Coronary artery (tissue), 2 donors: ENCODE data around the gene IGFBP6.
"Not testable (repeated sequence)": the region's sequence is repeated elsewhere in the genome, so short reads cannot be mapped to it uniquely, and the experiment has no call there.

ENCODE experiments used
- DNase-seq: peaks from one replicate; pipeline ENCODE4 v3.0.0-alpha.2; 2017; ENCODE audit warnings: low spot score
- H3K27ac ChIP-seq, 2 donors: fragments of 200-600 bp; sonication (generic); one replicate each; pipeline ENCODE4 v1.5.1; 2016 to 2019
- H3K4me3 ChIP-seq: fragments of 200-600 bp; sonication (generic); 2 replicates; pipeline ENCODE4 v1.5.1; 2016; ENCODE audit warnings: mild to moderate bottlenecking, moderate library complexity
- CTCF ChIP-seq: fragments of 200-600 bp; sonication (generic); IDR thresholded peaks from one replicate; pipeline ENCODE4 v1.5.1; 2019; ENCODE audit warnings: antibody characterized with exemption

The IGFBP6 gene

GRCh38 chr12:53107122-53107521 lies 9.7 kb downstream of the IGFBP6 start:
- TF ChIP-seq CTCF: no peak
- no peak for DNase-seq
- no peak overlapping the region for H3K4me3 ChIP-seq
- H3K27ac ChIP-seq: peak overlapping the region; percentile 21 to 66

- not testable (repeated sequence) for DNase-seq, H3K27ac ChIP-seq, H3K4me3 ChIP-seq
Measured at GRCh38 chr12:53112431-53112830, 15.0 kb downstream of the IGFBP6 start.

- no peak overlapping the region for H3K27ac ChIP-seq
- DNase-seq: peak; percentile 43
- no peak overlapping the region for H3K4me3 ChIP-seq
- no peak for TF ChIP-seq CTCF
Measured at GRCh38 chr12:53113136-53113705, 15.8 kb downstream of the IGFBP6 start.

GRCh38 chr12:53113951-53114350 lies 16.5 kb downstream of the IGFBP6 start:
- Histone ChIP-seq H3K27ac (peak overlapping the region; percentile 3 to 94), H3K4me3 (no peak overlapping the region)
- TF ChIP-seq CTCF: no peak
- DNase-seq: peak; percentile 4

GRCh38 chr12:53115112-53115890 lies 17.8 kb downstream of the IGFBP6 start:
- peak; percentile 57 for DNase-seq
- Histone ChIP-seq H3K27ac (peak overlapping the region; percentile 81 to 94), H3K4me3 (no peak overlapping the region)
- TF ChIP-seq CTCF: no peak

- peak; percentile 72 for DNase-seq
- H3K27ac ChIP-seq: peak overlapping the region; percentile 81 to 94
- no peak for TF ChIP-seq CTCF
- H3K4me3 ChIP-seq: no peak overlapping the region
Measured at GRCh38 chr12:53115891-53116648, 18.6 kb downstream of the IGFBP6 start.

- TF ChIP-seq CTCF: no peak
- H3K27ac ChIP-seq: no peak overlapping the region
- peak; percentile 60 for DNase-seq
- no peak overlapping the region for H3K4me3 ChIP-seq
Measured at GRCh38 chr12:53118751-53119300, 21.4 kb downstream of the IGFBP6 start.
